HCT116 (cell line): ENCODE results near the gene DNM3.

Experiments used
- CEBPB ChIP-seq: IDR thresholded peaks from 2 replicates; pipeline ENCODE4 v1.6.1; 2012; ENCODE audit warnings: low read depth
- CTCF ChIP-seq, 3 experiments: fragments of 200-600 bp in 1 of 3; sonication (generic) in 1 of 3; IDR thresholded peaks in 2 of 3; conservative IDR thresholded peaks in 1 of 3; 2 replicates each; pipeline ENCODE4 v1.5.1; 2012 to 2017; ENCODE audit warnings: low read depth in 2 of 3, low read length in 2 of 3, antibody characterized with exemption in 1 of 3, borderline replicate concordance in 1 of 3, control low read depth in 1 of 3, mild to moderate bottlenecking in 1 of 3, mixed read lengths in 1 of 3, mixed run types in 1 of 3, moderate library complexity in 1 of 3; ENCODE audit not compliant: insufficient read depth in 1 of 3
- EZH2 ChIP-seq: fragments of 200-600 bp; sonication (generic); IDR thresholded peaks from 2 replicates; pipeline ENCODE4 v1.6.1; 2017; ENCODE audit warnings: antibody characterized with exemption, mixed run types
- EZH2phosphoT487 ChIP-seq: fragments of 200-600 bp; IDR thresholded peaks from 2 replicates; pipeline ENCODE4 v1.6.1; 2018; ENCODE audit warnings: antibody characterized with exemption, borderline replicate concordance
- MAX ChIP-seq: IDR thresholded peaks from 2 replicates; pipeline ENCODE4 v1.6.1; 2012
- POLR2A ChIP-seq: IDR thresholded peaks from 2 replicates; pipeline ENCODE4 v1.7.0; 2011; ENCODE audit warnings: borderline replicate concordance; ENCODE audit not compliant: insufficient read depth, insufficient read length; ENCODE audit errors: extremely low read depth
- ZBTB33 ChIP-seq: IDR thresholded peaks from 2 replicates; pipeline ENCODE4 v1.6.1; 2011; ENCODE audit warnings: mild to moderate bottlenecking, low read length, moderate library complexity; ENCODE audit not compliant: insufficient replicate concordance; ENCODE audit errors: extremely low read depth

- TF ChIP-seq CTCF (IDR thresholded peaks at IDR 0.05 in 2 of 3, conservative IDR thresholded peaks at IDR 0.05 in 1 of 3; ENCODE audit: borderline replicate concordance in 1 of 3, insufficient read depth in 1 of 3, low read depth in 2 of 3, low read length in 2 of 3), result no peak
- no peak for TF ChIP-seq MAX
- TF ChIP-seq POLR2A, result no peak
- no peak for TF ChIP-seq EZH2
- TF ChIP-seq EZH2phosphoT487, result no peak
- TF ChIP-seq CEBPB, result no peak
- TF ChIP-seq ZBTB33, result no peak
These were observed 12.5 kb upstream of the DNM3 start for GRCh38 chr1:171828794-171829193.
